GM21619 (cell line): Measurements from ENCODE around the gene FER.
A peak's percentile ranks its signal among the peaks of the same experiment; 100 is the strongest.
"Not testable (repeated sequence)": the region's sequence is repeated elsewhere in the genome, so short reads cannot be mapped to it uniquely, and the experiment has no call there.

Experiments used
- ATAC-seq: cut with Tn5 transposase; IDR thresholded peaks from one replicate; pipeline ENCODE4 v1.9.1; 2021; ENCODE audit not compliant: unreplicated experiment

The FER gene

GRCh38 chr5:108743846-108744245, 3.9 kb upstream of the FER start:
- no peak for ATAC-seq

- no peak for ATAC-seq
Measured at GRCh38 chr5:108747111-108747773, 455 bp upstream of the FER start.

GRCh38 chr5:108748401-108749127, 867 bp downstream of the FER start:
- peak; percentile 94 for ATAC-seq

GRCh38 chr5:108749128-108749861, 1.6 kb downstream of the FER start:
- ATAC-seq, result peak; percentile 28

- ATAC-seq, result no peak
Measured at GRCh38 chr5:108753331-108753730, 5.6 kb downstream of the FER start.

GRCh38 chr5:108753877-108754276, 6.2 kb downstream of the FER start:
- ATAC-seq, result no peak

GRCh38 chr5:108760512-108760911, 12.8 kb downstream of the FER start:
- no peak for ATAC-seq

- no peak for ATAC-seq
Measured at GRCh38 chr5:108762660-108763059, 15.0 kb downstream of the FER start.

GRCh38 chr5:108763222-108763916, 15.7 kb downstream of the FER start:
- ATAC-seq, result no peak

GRCh38 chr5:108765647-108766046, 17.9 kb downstream of the FER start:
- ATAC-seq, result no peak

- ATAC-seq, result not testable (repeated sequence)
Measured at GRCh38 chr5:108766916-108767315, 19.2 kb downstream of the FER start.

- ATAC-seq, result peak; percentile 69
Measured at GRCh38 chr5:108769352-108769751, 21.7 kb downstream of the FER start.

GRCh38 chr5:108772626-108773025, 24.9 kb downstream of the FER start:
- no peak for ATAC-seq

GRCh38 chr5:108773330-108773729, 25.6 kb downstream of the FER start:
- ATAC-seq, result no peak

GRCh38 chr5:108774079-108774478, 26.4 kb downstream of the FER start:
- ATAC-seq, result not testable (repeated sequence)

- not testable (repeated sequence) for ATAC-seq
Measured at GRCh38 chr5:108777582-108777981, 29.9 kb downstream of the FER start.

GRCh38 chr5:108784577-108784976, 36.9 kb downstream of the FER start:
- not testable (repeated sequence) for ATAC-seq

- ATAC-seq, result no peak
Measured at GRCh38 chr5:108786806-108787483, 39.2 kb downstream of the FER start.

- ATAC-seq, result no peak
Measured at GRCh38 chr5:108788142-108788541, 40.4 kb downstream of the FER start.

- ATAC-seq, result no peak
Measured at GRCh38 chr5:108793207-108793606, 45.5 kb downstream of the FER start.

GRCh38 chr5:108794349-108794748, 46.7 kb downstream of the FER start:
- ATAC-seq, result not testable (repeated sequence)
